ENCODE measurements around the gene OIP5. TPM values are rescaled to one million over a fixed set of nuclear protein-coding genes. Genes with fewer than 3 reads are reported as not detected.
"Not testable (repeated sequence)": the region's sequence is repeated elsewhere in the genome, so short reads cannot be mapped to it uniquely, and the experiment has no call there.

The OIP5 gene
- total RNA-seq, 1 experiment from 2014 or later: 8.0 TPM

GRCh38 chr15:41333026-41333562 is 703 bp upstream of the OIP5 start:
- peaks cover 37% of the 10 kb centered on the region for H3K36me3 Mint-ChIP-seq (ENCODE audit: insufficient read depth, unreplicated experiment)
- peak overlapping the region; percentile 87 for H3K27ac Mint-ChIP-seq (ENCODE audit: unreplicated experiment)
- BruUV-seq (replicated peaks): TSS peak; percentile 83
- peaks cover 12% of the 10 kb centered on the region for H3K4me1 Mint-ChIP-seq (ENCODE audit: low read depth, unreplicated experiment)
- intact Hi-C loops (cut with micrococcal nuclease; ENCODE audit: unreplicated experiment): loop anchor here (10.0 kb wide), 1 partner anchor 78 kb away; no protein-coding TSS in a partner anchor
- peak overlapping the region; percentile 97 for H3K4me3 Mint-ChIP-seq (ENCODE audit: low read depth, unreplicated experiment)
- H3K9me3 Mint-ChIP-seq (ENCODE audit: low read depth, unreplicated experiment): no peaks in the 10 kb centered on the region
- no peak for TF ChIP-seq CTCF (IDR thresholded peaks at IDR 0.05; ENCODE audit: unreplicated experiment)
- CTCF ChIA-PET: no interaction called here
- no peaks in the 10 kb centered on the region for H3K27me3 Mint-ChIP-seq (ENCODE audit: unreplicated experiment)
- no peak for DNase-seq

GRCh38 chr15:41331833-41332193 is 578 bp downstream of the OIP5 start:
- peaks cover 31% of the 10 kb centered on the region for H3K36me3 Mint-ChIP-seq (ENCODE audit: insufficient read depth, unreplicated experiment)
- CTCF ChIA-PET: interaction anchor here (1.0 kb wide), 1 partner anchor 12 kb away, joined by 3 read pairs; no protein-coding TSS in a partner anchor
- no peaks in the 10 kb centered on the region for H3K4me1 Mint-ChIP-seq (ENCODE audit: low read depth, unreplicated experiment)
- peak overlapping the region; percentile 97 for H3K4me3 Mint-ChIP-seq (ENCODE audit: low read depth, unreplicated experiment)
- BruUV-seq (replicated peaks): no TSS peak
- peak overlapping the region; percentile 87 for H3K27ac Mint-ChIP-seq (ENCODE audit: unreplicated experiment)
- TF ChIP-seq CTCF (IDR thresholded peaks at IDR 0.05; ENCODE audit: unreplicated experiment): no peak
- peak; percentile 70 for DNase-seq
- H3K27me3 Mint-ChIP-seq (ENCODE audit: unreplicated experiment): no peaks in the 10 kb centered on the region
- no peaks in the 10 kb centered on the region for H3K9me3 Mint-ChIP-seq (ENCODE audit: low read depth, unreplicated experiment)
- intact Hi-C loops (cut with micrococcal nuclease; ENCODE audit: unreplicated experiment): loop anchor here (10.0 kb wide), 1 partner anchor 77 kb away; no protein-coding TSS in a partner anchor

GRCh38 chr15:41331281-41331680 is 1.1 kb downstream of the OIP5 start:
- no peak overlapping the region for H3K27ac Mint-ChIP-seq (ENCODE audit: unreplicated experiment)
- intact Hi-C loops (cut with micrococcal nuclease; ENCODE audit: unreplicated experiment): loop anchor here (10.0 kb wide), 1 partner anchor 76 kb away; no protein-coding TSS in a partner anchor

GRCh38 chr15:41323611-41324010 is 8.8 kb downstream of the OIP5 start:
- BruUV-seq (replicated peaks): no TSS peak
- Mint-ChIP-seq H3K4me1 (ENCODE audit: low read depth, unreplicated experiment) (no peaks in the 10 kb centered on the region), H3K36me3 (ENCODE audit: insufficient read depth, unreplicated experiment) (no peaks in the 10 kb centered on the region), H3K27ac (ENCODE audit: unreplicated experiment) (no peak overlapping the region), H3K9me3 (ENCODE audit: low read depth, unreplicated experiment) (no peaks in the 10 kb centered on the region), H3K4me3 (ENCODE audit: low read depth, unreplicated experiment) (no peak overlapping the region), H3K27me3 (ENCODE audit: unreplicated experiment) (no peaks in the 10 kb centered on the region)
- CTCF ChIA-PET: no interaction called here
- DNase-seq: no peak
- no peak for TF ChIP-seq CTCF (IDR thresholded peaks at IDR 0.05; ENCODE audit: unreplicated experiment)
- intact Hi-C loops (cut with micrococcal nuclease; ENCODE audit: unreplicated experiment): no loop called here

More at GRCh38 chr15:41331281-41331680, 1.1 kb downstream of the OIP5 start:
- Mint-ChIP-seq H3K4me3 (ENCODE audit: low read depth, unreplicated experiment) (peak overlapping the region; percentile 97), H3K36me3 (ENCODE audit: insufficient read depth, unreplicated experiment) (peaks cover 31% of the 10 kb centered on the region), H3K27me3 (ENCODE audit: unreplicated experiment) (no peaks in the 10 kb centered on the region), H3K4me1 (ENCODE audit: low read depth, unreplicated experiment) (no peaks in the 10 kb centered on the region), H3K9me3 (ENCODE audit: low read depth, unreplicated experiment) (no peaks in the 10 kb centered on the region)
- CTCF ChIA-PET: interaction anchor here (1.0 kb wide), 1 partner anchor 12 kb away, joined by 3 read pairs; no protein-coding TSS in a partner anchor
- TF ChIP-seq CTCF (IDR thresholded peaks at IDR 0.05; ENCODE audit: unreplicated experiment): no peak
- no TSS peak for BruUV-seq (replicated peaks)
- DNase-seq: no peak

GRCh38 chr15:41320805-41321330 is 11.5 kb downstream of the OIP5 start:
- H3K9me3 Mint-ChIP-seq (ENCODE audit: low read depth, unreplicated experiment); BruUV-seq (replicated peaks); H3K4me3 Mint-ChIP-seq (ENCODE audit: low read depth, unreplicated experiment); H3K27me3 Mint-ChIP-seq (ENCODE audit: unreplicated experiment); DNase-seq; CTCF ChIA-PET; H3K4me1 Mint-ChIP-seq (ENCODE audit: low read depth, unreplicated experiment); H3K27ac Mint-ChIP-seq (ENCODE audit: unreplicated experiment); H3K36me3 Mint-ChIP-seq (ENCODE audit: insufficient read depth, unreplicated experiment); intact Hi-C loops (cut with micrococcal nuclease; ENCODE audit: unreplicated experiment): not testable (repeated sequence)
